OCI-LY3 (cell line): Measurements from ENCODE around the gene USP17L30.
"Not testable (repeated sequence)": the region's sequence is repeated elsewhere in the genome, so short reads cannot be mapped to it uniquely, and the experiment has no call there.

Experiments used
- CTCF ChIP-seq: fragments of 200-600, 300-600 bp; sonication (generic); IDR thresholded peaks from 2 replicates; pipeline ENCODE4 v1.5.1; 2014; ENCODE audit warnings: antibody characterized with exemption, low read length, low read depth
- EZH2phosphoT487 ChIP-seq: fragments of 200-600 bp; shearing (Covaris generic); IDR thresholded peaks from 2 replicates; pipeline ENCODE4 v1.6.1; 2018; ENCODE audit warnings: antibody characterized with exemption, mixed run types, low read depth

- not testable (repeated sequence) for TF ChIP-seq CTCF, EZH2phosphoT487
Measured at GRCh38 chr4:9348593-9348992, 14.3 kb upstream of the USP17L30 start, which contains the start of gene USP17L28.
